ENCODE measurements around the gene CARS2.

- TF ChIP-seq EZH2 (IDR thresholded peaks at IDR 0.05; ENCODE audit: insufficient read depth, poor library complexity, severe bottlenecking) (no peak), EZH2phosphoT487 (IDR thresholded peaks at IDR 0.05; ENCODE audit: insufficient read depth, low read depth) (no peak)
These were observed 31.6 kb upstream of the CARS2 start for GRCh38 chr13:110737555-110737954.
